ENCODE results near the gene MTA1.

MTA1 gene

DNA sequence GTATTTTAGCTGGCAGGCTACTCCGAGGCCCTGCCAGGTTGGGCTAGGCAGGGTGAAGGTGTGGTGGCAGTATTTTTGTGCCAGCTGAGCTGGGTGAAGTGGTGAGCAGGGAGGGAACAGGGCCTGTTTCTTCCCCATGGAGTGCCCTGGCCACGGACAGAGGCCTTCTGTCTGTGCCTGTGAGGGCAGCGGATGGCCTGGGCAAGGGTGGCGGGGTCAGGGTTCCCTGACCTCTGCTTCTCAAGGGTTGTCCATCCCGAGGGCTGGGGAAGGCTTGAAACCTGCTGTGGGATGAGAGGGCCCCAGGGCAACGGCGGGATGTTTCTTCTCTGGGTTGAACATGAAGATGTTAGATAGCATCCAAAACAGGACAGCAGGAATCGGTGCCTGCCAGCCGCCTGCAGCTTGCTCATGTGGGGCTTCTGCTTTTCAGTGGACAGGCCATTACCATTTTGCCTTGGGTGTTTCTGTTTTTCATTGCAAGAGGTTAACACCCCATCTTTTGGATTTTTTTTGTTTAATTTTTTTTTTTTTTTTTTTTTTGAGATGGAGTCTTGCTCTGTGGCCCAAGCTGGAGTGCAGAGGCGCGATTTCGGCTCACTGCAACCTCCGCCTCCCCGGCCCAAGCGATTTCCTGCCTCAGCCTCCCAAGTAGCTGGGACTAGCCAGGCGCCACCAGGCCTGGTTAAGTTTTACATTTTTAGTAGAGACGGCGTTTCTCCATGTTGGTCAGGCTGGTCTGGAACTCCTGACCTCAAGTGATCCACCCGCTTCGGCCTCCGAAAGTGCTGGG, 3.3 kb downstream of the MTA1 start:
- Histone ChIP-seq H3K9me3 (no peaks in the 10 kb centered on the region), H3K27me3 (peaks cover 23% of the 10 kb centered on the region), H3K36me3 (no peaks in the 10 kb centered on the region), H3K27ac (no peak overlapping the region), H3K4me1 (ENCODE audit: control insufficient read depth in 1 of 2, insufficient read depth in 1 of 2, low read depth in 1 of 2, low read length in 1 of 2) (peaks cover 8 to 23% of the 10 kb centered on the region in 2 experiments), H3K4me3 (ENCODE audit: low read depth in 1 of 2, low read length in 1 of 2) (no peak overlapping the region)
- no peak for TF ChIP-seq CTCF (IDR thresholded peaks at IDR 0.05)

DNA sequence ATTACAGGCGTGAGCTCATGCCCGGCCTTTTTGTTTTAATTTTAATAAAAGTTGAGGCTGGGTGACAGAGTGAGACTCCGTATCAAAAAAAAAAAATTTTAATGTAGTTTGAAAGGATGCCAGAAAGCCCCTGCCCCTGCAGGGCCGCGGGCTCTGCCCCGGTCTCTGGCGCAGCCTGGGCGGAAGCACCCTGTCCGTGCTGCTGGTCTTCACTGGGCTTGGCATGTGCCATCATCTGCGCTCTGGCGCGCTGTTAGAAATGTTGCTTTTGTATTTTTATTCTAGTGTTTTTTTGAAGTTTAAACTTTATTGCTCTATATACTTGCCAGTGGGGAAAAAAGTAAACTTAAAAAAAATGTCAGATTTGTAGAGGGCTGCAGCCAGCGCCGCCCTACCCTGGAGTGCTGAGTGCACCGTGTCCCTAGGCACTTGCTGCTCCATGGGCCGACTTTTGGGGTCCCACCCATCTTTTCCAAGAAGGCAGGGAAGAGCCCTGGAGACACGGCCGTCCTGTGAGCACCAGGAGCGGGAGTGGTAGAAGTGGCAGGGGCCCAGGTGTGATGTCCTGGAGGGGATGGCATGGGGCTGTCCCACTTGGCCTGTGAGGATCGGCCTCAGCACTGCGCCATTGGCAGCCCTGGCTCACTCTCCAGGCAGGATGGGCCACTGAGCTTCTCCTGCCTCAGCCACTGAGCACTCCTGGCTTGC, 4.0 kb downstream of the MTA1 start:
- no peak overlapping the region for H3K27ac ChIP-seq

GRCh38 chr14:105424861-105425260, 5.2 kb downstream of the MTA1 start:
- no peak for TF ChIP-seq CTCF (IDR thresholded peaks at IDR 0.05)
- H3K27me3 ChIP-seq: peaks cover 7% of the 10 kb centered on the region
- no peak overlapping the region for H3K27ac ChIP-seq
- H3K4me3 ChIP-seq (ENCODE audit: low read depth in 1 of 2, low read length in 1 of 2): no peak overlapping the region
- no peaks in the 10 kb centered on the region for H3K9me3 ChIP-seq
- H3K36me3 ChIP-seq: no peaks in the 10 kb centered on the region
- H3K4me1 ChIP-seq (ENCODE audit: control insufficient read depth in 1 of 2, insufficient read depth in 1 of 2, low read depth in 1 of 2, low read length in 1 of 2): peaks cover 8 to 19% of the 10 kb centered on the region in 2 experiments

More for the DNA sequence above, 4.0 kb downstream of the MTA1 start:
- H3K9me3 ChIP-seq: no peaks in the 10 kb centered on the region
- peaks cover 16% of the 10 kb centered on the region for H3K27me3 ChIP-seq
- no peak for TF ChIP-seq CTCF (IDR thresholded peaks at IDR 0.05)
- H3K36me3 ChIP-seq: no peaks in the 10 kb centered on the region
- no peak overlapping the region for H3K4me3 ChIP-seq (ENCODE audit: low read depth in 1 of 2, low read length in 1 of 2)
- H3K4me1 ChIP-seq (ENCODE audit: control insufficient read depth in 1 of 2, insufficient read depth in 1 of 2, low read depth in 1 of 2, low read length in 1 of 2): peaks cover 8 to 23% of the 10 kb centered on the region in 2 experiments

GRCh38 chr14:105425823-105426247, 6.2 kb downstream of the MTA1 start:
- Histone ChIP-seq H3K27ac (no peak overlapping the region), H3K9me3 (no peaks in the 10 kb centered on the region)

More at GRCh38 chr14:105425823-105426247, 6.2 kb downstream of the MTA1 start:
- peaks cover 2 to 11% of the 10 kb centered on the region in 2 experiments for H3K4me1 ChIP-seq (ENCODE audit: control insufficient read depth in 1 of 2, insufficient read depth in 1 of 2, low read depth in 1 of 2, low read length in 1 of 2)
- H3K36me3 ChIP-seq: no peaks in the 10 kb centered on the region
- no peak for TF ChIP-seq CTCF (IDR thresholded peaks at IDR 0.05)
- H3K4me3 ChIP-seq (ENCODE audit: low read depth in 1 of 2, low read length in 1 of 2): no peak overlapping the region
- peaks cover under 1% of the 10 kb centered on the region for H3K27me3 ChIP-seq
